OCI-LY3 (cell line): ENCODE results near the gene ARHGAP4.
A peak's percentile ranks its signal among the peaks of the same experiment; 100 is the strongest.

Experiments used
- H2AFZ ChIP-seq: fragments of 200-600, 300-600 bp; shearing (Covaris generic); 2 replicates; pipeline ENCODE4 v1.6.0; 2014; ENCODE audit warnings: antibody characterized with exemption, low read depth, low read length
- H3K27ac ChIP-seq: fragments of 200-600, 300-600 bp; sonication (generic); 2 replicates; pipeline ENCODE4 v1.5.1; 2014; ENCODE audit warnings: mild to moderate bottlenecking, low read length, moderate library complexity, mixed read lengths
- H3K27me3 ChIP-seq: fragments of 200-600, 300-600 bp; sonication (generic); 2 replicates; pipeline ENCODE4 v1.6.1; 2014; ENCODE audit warnings: low read depth, low read length, mixed read lengths
- H3K36me3 ChIP-seq: fragments of 200-600, 300-600 bp; sonication (generic); replicated peaks from 2 replicates; pipeline ENCODE3; 2014; ENCODE audit warnings: low read depth, low read length, mixed read lengths
- H3K4me1 ChIP-seq: fragments of 300-600, 200-600 bp; sonication (generic); 2 replicates; pipeline ENCODE4 v1.6.1; 2014; ENCODE audit warnings: low read length, mixed read lengths
- H3K4me2 ChIP-seq: fragments of 200-600, 300-600 bp; sonication (generic); 2 replicates; pipeline ENCODE4 v1.6.1; 2014; ENCODE audit warnings: low read length, mixed read lengths
- H3K4me3 ChIP-seq: fragments of 300-600, 200-600 bp; sonication (generic); 2 replicates; pipeline ENCODE4 v1.5.1; 2014; ENCODE audit warnings: antibody characterized with exemption, mild to moderate bottlenecking, low read length, moderate library complexity
- H3K79me2 ChIP-seq: fragments of 300-600, 200-600 bp; shearing (Covaris generic); 2 replicates; pipeline ENCODE4 v1.6.1; 2014; ENCODE audit warnings: mild to moderate bottlenecking, low read length, mixed read lengths
- H3K9ac ChIP-seq: fragments of 300-600, 200-600 bp; shearing (Covaris generic); 2 replicates; pipeline ENCODE4 v1.6.0; 2014; ENCODE audit warnings: mild to moderate bottlenecking, low read length, moderate library complexity
- H3K9me3 ChIP-seq: fragments of 200-600, 300-600 bp; shearing (Covaris generic); 2 replicates; pipeline ENCODE4 v1.6.1; 2014; ENCODE audit warnings: low read length, mixed read lengths; ENCODE audit not compliant: insufficient read depth
- H4K20me1 ChIP-seq: fragments of 200-600, 300-600 bp; sonication (generic); 2 replicates; pipeline ENCODE4 v1.6.1; 2016; ENCODE audit warnings: low read length, mixed read lengths; ENCODE audit not compliant: insufficient read depth
- EZH2phosphoT487 ChIP-seq: fragments of 200-600 bp; shearing (Covaris generic); IDR thresholded peaks from 2 replicates; pipeline ENCODE4 v1.6.1; 2018; ENCODE audit warnings: antibody characterized with exemption, mixed run types, low read depth
- TF ChIP-seq, protein P1 (sequence below): fragments of 200-600, 300-600 bp; sonication (generic); IDR thresholded peaks from 2 replicates; pipeline ENCODE4 v1.5.1; 2014; ENCODE audit warnings: antibody characterized with exemption, low read length, low read depth

Gene ARHGAP4

DNA sequence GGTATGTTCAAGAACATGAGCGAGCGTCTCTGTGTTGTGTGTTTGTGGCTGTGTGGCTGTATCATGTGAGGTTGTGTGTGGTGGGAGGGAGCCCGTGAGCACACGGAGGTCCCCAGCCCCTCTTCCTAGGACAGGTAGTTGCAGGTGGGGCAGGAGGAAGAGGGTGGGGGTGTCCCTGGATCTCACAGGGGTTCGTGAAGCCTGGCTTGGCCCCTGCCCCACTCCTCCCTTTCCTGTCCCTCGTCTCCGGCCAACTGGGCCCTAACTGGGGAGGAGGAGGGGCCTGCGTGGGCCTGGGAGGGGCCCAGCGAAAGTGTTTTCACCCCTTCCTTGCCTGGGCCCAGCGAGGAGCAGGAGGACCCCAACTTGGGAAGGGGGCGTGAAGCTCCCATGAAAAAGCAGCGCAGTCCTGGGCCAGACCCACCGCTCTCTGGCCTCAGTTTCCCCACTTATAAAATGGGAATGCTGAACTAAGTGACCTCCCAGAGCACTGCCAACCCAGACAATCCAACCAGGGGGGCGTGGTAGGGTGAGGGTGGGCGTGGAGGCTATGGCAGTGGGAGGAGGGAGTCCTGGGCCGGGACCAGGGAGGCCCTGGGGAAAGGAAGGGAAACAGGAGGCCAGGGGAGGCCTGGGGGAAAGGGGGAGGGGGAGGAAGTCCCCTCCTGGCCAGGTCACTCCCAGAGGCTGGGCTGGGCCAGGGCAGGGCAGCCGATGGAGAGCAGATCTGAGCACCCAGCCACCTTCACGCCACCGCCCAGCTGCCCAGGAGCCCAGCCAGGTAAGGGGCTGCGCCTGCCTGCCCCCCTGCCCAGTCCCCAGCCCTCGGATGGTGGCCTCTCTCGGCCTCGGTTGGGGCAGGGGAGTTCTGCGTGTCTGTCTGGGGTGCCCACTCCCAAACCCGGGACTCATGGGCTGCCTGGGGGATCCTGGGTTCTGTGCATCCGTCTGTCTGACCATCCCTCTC is 21.8 kb downstream of the ARHGAP4 start, which contains the start of gene AVPR2:
Gene AVPR2 (plus strand): TSS at position 683 of the 967 bp plus-strand sequence. CDS start 473 bp downstream, outside the sequence.
- Histone ChIP-seq H3K27me3 (no peaks in the 10 kb centered on the region), H4K20me1 (no peaks in the 10 kb centered on the region), H3K9me3 (no peaks in the 10 kb centered on the region), H3K79me2 (no peaks in the 10 kb centered on the region), H3K9ac (no peak within 1 kb of the TSS; the same call in 1 of the 2 replicates), H2AFZ (no peak within 1 kb of the TSS), H3K27ac (peak within 1 kb of the TSS; percentile 21; the same call in 1 of the 2 replicates), H3K4me1 (peaks cover 47% of the 10 kb centered on the region), H3K4me2 (peak within 1 kb of the TSS; percentile 5), H3K4me3 (no peak within 1 kb of the TSS), H3K36me3 (no peaks in the 10 kb centered on the region)
- TF ChIP-seq, protein P1, sequence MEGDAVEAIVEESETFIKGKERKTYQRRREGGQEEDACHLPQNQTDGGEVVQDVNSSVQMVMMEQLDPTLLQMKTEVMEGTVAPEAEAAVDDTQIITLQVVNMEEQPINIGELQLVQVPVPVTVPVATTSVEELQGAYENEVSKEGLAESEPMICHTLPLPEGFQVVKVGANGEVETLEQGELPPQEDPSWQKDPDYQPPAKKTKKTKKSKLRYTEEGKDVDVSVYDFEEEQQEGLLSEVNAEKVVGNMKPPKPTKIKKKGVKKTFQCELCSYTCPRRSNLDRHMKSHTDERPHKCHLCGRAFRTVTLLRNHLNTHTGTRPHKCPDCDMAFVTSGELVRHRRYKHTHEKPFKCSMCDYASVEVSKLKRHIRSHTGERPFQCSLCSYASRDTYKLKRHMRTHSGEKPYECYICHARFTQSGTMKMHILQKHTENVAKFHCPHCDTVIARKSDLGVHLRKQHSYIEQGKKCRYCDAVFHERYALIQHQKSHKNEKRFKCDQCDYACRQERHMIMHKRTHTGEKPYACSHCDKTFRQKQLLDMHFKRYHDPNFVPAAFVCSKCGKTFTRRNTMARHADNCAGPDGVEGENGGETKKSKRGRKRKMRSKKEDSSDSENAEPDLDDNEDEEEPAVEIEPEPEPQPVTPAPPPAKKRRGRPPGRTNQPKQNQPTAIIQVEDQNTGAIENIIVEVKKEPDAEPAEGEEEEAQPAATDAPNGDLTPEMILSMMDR, result no peak
- no peak for TF ChIP-seq EZH2phosphoT487

DNA sequence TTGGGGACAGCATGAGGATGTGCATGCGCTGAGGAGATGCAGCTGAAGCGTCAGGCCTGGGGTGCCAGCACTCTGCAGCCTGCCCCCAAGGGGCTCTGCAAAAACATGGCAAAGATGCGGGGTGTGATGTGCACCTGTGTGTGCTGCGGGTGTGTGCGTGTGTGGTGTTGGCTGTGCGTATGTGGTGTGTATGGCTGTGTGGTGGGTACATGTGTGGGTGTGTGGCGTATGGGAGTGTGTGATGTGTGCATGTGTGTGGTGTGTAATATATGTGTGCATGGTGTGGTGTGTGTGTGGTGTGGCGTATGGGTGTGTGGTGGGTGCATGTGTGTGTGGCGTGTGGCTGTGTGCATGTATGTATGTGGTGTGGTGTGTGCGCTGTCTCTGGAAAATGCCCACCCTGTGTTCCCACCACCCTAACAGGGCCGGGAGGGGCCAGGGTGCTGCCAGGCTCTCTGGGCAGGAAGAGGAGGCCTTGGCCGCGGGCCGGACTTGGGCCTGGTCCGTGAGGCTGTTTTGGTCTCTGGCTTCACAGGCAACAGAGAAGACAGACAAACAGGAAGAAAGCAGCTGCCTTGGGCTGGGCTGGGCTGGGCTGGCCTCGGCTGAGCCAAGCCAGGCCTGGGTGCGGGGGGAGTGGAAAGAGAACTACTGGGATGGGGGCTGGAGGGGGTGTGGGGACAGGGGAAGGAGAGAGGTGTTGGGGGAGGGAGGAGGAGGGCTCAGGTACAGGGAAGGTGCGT is 22.7 kb downstream of the ARHGAP4 start:
- H3K27me3 ChIP-seq, result no peaks in the 10 kb centered on the region
- H3K36me3 ChIP-seq, result no peaks in the 10 kb centered on the region
- H3K9ac ChIP-seq, result no peak overlapping the region; the same call in 1 of the 2 replicates
- no peak overlapping the region for H2AFZ ChIP-seq
- no peaks in the 10 kb centered on the region for H4K20me1 ChIP-seq
- no peak for TF ChIP-seq EZH2phosphoT487
- TF ChIP-seq, protein P1, result no peak
- H3K27ac ChIP-seq, result peak overlapping the region; percentile 21; the same call in 1 of the 2 replicates
- peak overlapping the region; percentile 5; the same call in 1 of the 2 replicates for H3K4me2 ChIP-seq
- H3K79me2 ChIP-seq, result no peaks in the 10 kb centered on the region
- no peaks in the 10 kb centered on the region for H3K9me3 ChIP-seq
- peaks cover 47% of the 10 kb centered on the region for H3K4me1 ChIP-seq
- no peak overlapping the region for H3K4me3 ChIP-seq

- Histone ChIP-seq H2AFZ (0 out of 2 replicates have a peak overlapping the region, but pooled peaks have one; percentile 22), H4K20me1 (no peaks in the 10 kb centered on the region), H3K27me3 (no peaks in the 10 kb centered on the region), H3K4me2 (peak overlapping the region; percentile 93; the same call in 1 of the 2 replicates), H3K4me3 (no peak overlapping the region), H3K79me2 (no peaks in the 10 kb centered on the region), H3K36me3 (no peaks in the 10 kb centered on the region), H3K9me3 (no peaks in the 10 kb centered on the region), H3K27ac (peak overlapping the region; percentile 8; the same call in 1 of the 2 replicates), H3K4me1 (peaks cover 47% of the 10 kb centered on the region), H3K9ac (peak overlapping the region; percentile 21; the same call in 1 of the 2 replicates)
- TF ChIP-seq, protein P1, result no peak
- TF ChIP-seq EZH2phosphoT487, result no peak
These were observed 23.7 kb downstream of the ARHGAP4 start for GRCh38 chrX:153902385-153902784.

DNA sequence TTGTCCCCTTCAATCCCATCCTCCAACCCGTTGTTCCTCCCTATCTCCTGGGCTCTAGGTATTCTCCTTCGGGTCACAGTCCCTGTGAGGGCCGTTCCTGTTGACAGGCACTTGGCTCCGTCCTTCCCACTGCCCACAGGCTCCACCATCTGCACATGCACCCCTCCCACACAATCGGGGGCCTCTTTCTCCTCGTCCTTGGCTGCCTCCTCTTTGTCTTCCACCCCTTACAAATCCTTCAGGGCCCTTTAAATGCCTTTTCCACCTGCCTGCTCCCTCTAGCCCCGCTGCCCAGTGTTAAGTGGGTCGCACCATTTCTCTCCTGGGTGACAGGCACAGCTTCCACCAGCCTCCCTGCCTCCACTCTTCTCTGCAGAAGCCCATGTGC is 24.3 kb downstream of the ARHGAP4 start:
- Histone ChIP-seq H3K27ac (peak overlapping the region; percentile 90), H3K27me3 (no peaks in the 10 kb centered on the region)

More for the DNA sequence above, 24.3 kb downstream of the ARHGAP4 start:
- H3K79me2 ChIP-seq, result no peaks in the 10 kb centered on the region
- peak overlapping the region; percentile 93 for H3K4me2 ChIP-seq
- peaks cover 47% of the 10 kb centered on the region for H3K4me1 ChIP-seq
- no peak for TF ChIP-seq EZH2phosphoT487
- TF ChIP-seq, protein P1, result no peak
- no peaks in the 10 kb centered on the region for H3K9me3 ChIP-seq
- no peaks in the 10 kb centered on the region for H3K36me3 ChIP-seq
- H2AFZ ChIP-seq, result no peak overlapping the region
- H4K20me1 ChIP-seq, result no peaks in the 10 kb centered on the region
- peak overlapping the region; percentile 69 for H3K4me3 ChIP-seq
- peak overlapping the region; percentile 75; the same call in 1 of the 2 replicates for H3K9ac ChIP-seq
